Neural cell (in vitro differentiated cells): ENCODE measurements around the gene SENP8. TPM values are rescaled to one million over a fixed set of nuclear protein-coding genes. Genes with fewer than 3 reads are reported as not detected.

Experiments used
- H2AFZ ChIP-seq: fragments of 200-600, 300-800 bp; sonication (generic), shearing (Covaris generic); 2 replicates; pipeline ENCODE4 v1.6.0; 2014; ENCODE audit warnings: low read depth, mild to moderate bottlenecking, antibody characterized with exemption, low read length, moderate library complexity
- H3F3A ChIP-seq: fragments of 200-600 bp; shearing (Covaris generic); 2 replicates; pipeline ENCODE4 v1.6.1; 2016; ENCODE audit warnings: mild to moderate bottlenecking, moderate library complexity, mixed read lengths, antibody characterized with exemption, low read length; ENCODE audit not compliant: insufficient read depth, poor library complexity, severe bottlenecking
- H3K27ac ChIP-seq: fragments of 200-600, 300-800 bp; sonication (generic), shearing (Covaris generic); 2 replicates; pipeline ENCODE4 v1.5.1; 2014; ENCODE audit warnings: mild to moderate bottlenecking, low read length, moderate library complexity
- H3K27me3 ChIP-seq: fragments of 300-800, 200-600 bp; sonication (generic), shearing (Covaris generic); 2 replicates; pipeline ENCODE4 v1.6.0; 2014; ENCODE audit warnings: mild to moderate bottlenecking, low read depth, low read length, moderate library complexity; ENCODE audit not compliant: insufficient read depth
- H3K36me3 ChIP-seq: fragments of 300-800, 200-600 bp; sonication (generic), shearing (Covaris generic); 2 replicates; pipeline ENCODE4 v1.5.1; 2014; ENCODE audit warnings: mild to moderate bottlenecking, antibody characterized with exemption, low read length, moderate library complexity; ENCODE audit not compliant: insufficient read depth
- H3K4me2 ChIP-seq: fragments of 300-800, 200-600 bp; sonication (generic), shearing (Covaris generic); 2 replicates; pipeline ENCODE4 v1.6.0; 2014; ENCODE audit warnings: mild to moderate bottlenecking, low read length
- H3K4me3 ChIP-seq: fragments of 300-800, 200-600 bp; sonication (generic), shearing (Covaris generic); 2 replicates; pipeline ENCODE4 v1.5.1; 2014; ENCODE audit warnings: mild to moderate bottlenecking, low read length, moderate library complexity
- H3K79me2 ChIP-seq: fragments of 200-600 bp; shearing (Covaris generic); replicated peaks from 2 replicates; pipeline ENCODE4 v1.6.0; 2014; ENCODE audit warnings: mild to moderate bottlenecking, low read length, moderate library complexity; ENCODE audit not compliant: insufficient read depth
- H3K9ac ChIP-seq: fragments of 300-800, 200-600 bp; sonication (generic), shearing (Covaris generic); 2 replicates; pipeline ENCODE4 v1.6.1; 2016; ENCODE audit warnings: mild to moderate bottlenecking, low read length, mixed read lengths
- H3K9me2 ChIP-seq: fragments of 200-600 bp; shearing (Covaris generic); 2 replicates; pipeline ENCODE4 v1.6.1; 2016; ENCODE audit warnings: mild to moderate bottlenecking, low read length, mixed read lengths; ENCODE audit not compliant: insufficient read depth
- H3K9me3 ChIP-seq: fragments of 200-600, 300-800 bp; sonication (generic), shearing (Covaris generic); 2 replicates; pipeline ENCODE4 v1.6.1; 2016; ENCODE audit warnings: mild to moderate bottlenecking, mixed run types, low read length, moderate library complexity, mixed read lengths
- H4K20me1 ChIP-seq: fragments of 200-600 bp; shearing (Covaris generic); 2 replicates; pipeline ENCODE4 v1.6.1; 2016; ENCODE audit warnings: mild to moderate bottlenecking, mixed run types; ENCODE audit not compliant: insufficient read depth
- EP300 ChIP-seq: fragments of 450-650 bp; conservative IDR thresholded peaks from 2 replicates; pipeline ENCODE4 v1.6.1; 2014; ENCODE audit warnings: antibody characterized with exemption, mild to moderate bottlenecking, moderate library complexity; ENCODE audit not compliant: poor library complexity, severe bottlenecking
- EZH2 ChIP-seq: fragments of 200-600, 300-800 bp; shearing (Covaris generic), sonication (generic); IDR thresholded peaks from 2 replicates; pipeline ENCODE4 v1.6.1; 2014; ENCODE audit warnings: antibody characterized with exemption, low read length, borderline replicate concordance, mild to moderate bottlenecking; ENCODE audit not compliant: insufficient read depth, poor library complexity, severe bottlenecking
- MXI1 ChIP-seq: fragments of 450-650 bp; conservative IDR thresholded peaks from 2 replicates; pipeline ENCODE4 v1.6.1; 2014; ENCODE audit warnings: antibody characterized with exemption, mild to moderate bottlenecking; ENCODE audit not compliant: poor library complexity, severe bottlenecking
- POLR2AphosphoS5 ChIP-seq: IDR thresholded peaks from 2 replicates; pipeline ENCODE4 v1.6.1; 2012
- RAD21 ChIP-seq: fragments of 450-650 bp; conservative IDR thresholded peaks from 2 replicates; pipeline ENCODE4 v1.6.1; 2014; ENCODE audit warnings: antibody characterized with exemption, mild to moderate bottlenecking, moderate library complexity
- REST ChIP-seq: IDR thresholded peaks from 2 replicates; pipeline ENCODE4 v1.6.1; 2012; ENCODE audit warnings: borderline replicate concordance
- SMC3 ChIP-seq: fragments of 450-650 bp; conservative IDR thresholded peaks from 2 replicates; pipeline ENCODE4 v1.6.1; 2014; ENCODE audit warnings: antibody characterized with exemption, mild to moderate bottlenecking, moderate library complexity; ENCODE audit not compliant: poor library complexity
- TAF1 ChIP-seq: IDR thresholded peaks from 2 replicates; pipeline ENCODE4 v1.6.1; 2012; ENCODE audit warnings: low read depth
- polyA plus RNA-seq: library from polyadenylated mRNA; depleted of rRNA; stranded (reverse); fragments of >200 nt; gene quantifications from 2 replicates; pipeline ENCODE4 v1.2.3, GENCODE V29; 2014
- TF ChIP-seq, protein P1 (sequence below): fragments of 450-650 bp; IDR thresholded peaks from 2 replicates; pipeline ENCODE4 v1.5.1; 2014; ENCODE audit warnings: antibody characterized with exemption, mild to moderate bottlenecking, moderate library complexity; ENCODE audit not compliant: poor library complexity, severe bottlenecking

The SENP8 gene
- polyA plus RNA-seq, 1 donor from 2014 or later: 3.2 TPM

DNA sequence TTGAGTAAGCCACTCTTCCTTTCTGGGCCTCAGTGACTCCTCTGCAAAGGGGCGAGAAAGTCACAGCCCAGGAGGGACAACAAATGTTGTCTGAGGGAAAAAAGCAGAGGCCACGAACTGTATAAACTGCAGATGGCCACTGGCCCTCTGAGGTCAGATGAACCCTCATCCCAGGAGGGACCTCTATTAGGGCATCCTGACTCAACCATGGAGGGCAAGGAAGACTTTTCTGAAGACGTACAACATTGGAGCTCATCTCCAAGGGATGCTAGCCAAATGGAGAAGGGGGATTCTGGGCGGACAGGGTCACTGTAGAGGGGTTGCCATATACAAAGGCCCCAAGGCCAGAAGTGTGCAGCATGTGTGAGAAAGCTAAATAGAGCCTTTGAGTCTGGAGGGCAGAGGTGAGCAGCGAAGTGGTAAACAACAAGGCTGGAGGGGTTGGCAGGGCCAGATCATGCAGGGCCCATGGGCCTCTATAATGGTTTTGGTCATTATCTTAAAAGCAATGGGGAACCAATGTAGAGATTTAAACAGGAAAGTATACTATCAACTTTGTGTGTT, 62.6 kb downstream of the SENP8 start (continued):
- TF ChIP-seq EZH2 (no peak), POLR2AphosphoS5 (no peak), MXI1 (no peak), SMC3 (no peak)

- Histone ChIP-seq H3K9ac (no peak overlapping the region), H3K27ac (no peak overlapping the region), H3F3A (no peaks in the 10 kb centered on the region), H3K79me2 (no peaks in the 10 kb centered on the region), H3K4me2 (no peak overlapping the region), H3K4me3 (no peak overlapping the region), H4K20me1 (no peaks in the 10 kb centered on the region), H3K9me3 (no peaks in the 10 kb centered on the region), H3K36me3 (no peaks in the 10 kb centered on the region), H2AFZ (no peak overlapping the region), H3K9me2 (no peaks in the 10 kb centered on the region), H3K27me3 (peaks cover 16% of the 10 kb centered on the region)
- TF ChIP-seq SMC3: no peak
- no peak for TF ChIP-seq POLR2AphosphoS5
- no peak for TF ChIP-seq EP300
Observed at GRCh38 chr15:72182244-72182643, 64.0 kb downstream of the SENP8 start.

- H3K27ac ChIP-seq: no peak overlapping the region
- H3K9ac ChIP-seq: no peak overlapping the region
- H3F3A ChIP-seq: no peaks in the 10 kb centered on the region
- H4K20me1 ChIP-seq: no peaks in the 10 kb centered on the region
- H3K36me3 ChIP-seq: no peaks in the 10 kb centered on the region
- no peak overlapping the region for H3K4me3 ChIP-seq
- H3K9me3 ChIP-seq: no peaks in the 10 kb centered on the region
- TF ChIP-seq TAF1 (no peak), SMC3 (no peak)
- no peak overlapping the region for H2AFZ ChIP-seq
- no peaks in the 10 kb centered on the region for H3K79me2 ChIP-seq
- H3K4me2 ChIP-seq: no peak overlapping the region
- peaks cover 16% of the 10 kb centered on the region for H3K27me3 ChIP-seq
- no peaks in the 10 kb centered on the region for H3K9me2 ChIP-seq
Observed at GRCh38 chr15:72182673-72183072, 64.5 kb downstream of the SENP8 start.

- no peak overlapping the region for H2AFZ ChIP-seq
- H3F3A ChIP-seq: no peaks in the 10 kb centered on the region
- no peak overlapping the region for H3K4me3 ChIP-seq
- H3K9ac ChIP-seq: no peak overlapping the region
- H3K9me2 ChIP-seq: no peaks in the 10 kb centered on the region
- H3K27me3 ChIP-seq: peaks cover 16% of the 10 kb centered on the region
- H3K79me2 ChIP-seq: no peaks in the 10 kb centered on the region
- TF ChIP-seq SMC3 (no peak), TAF1 (no peak), MXI1 (no peak), POLR2AphosphoS5 (no peak), EZH2 (no peak), REST (no peak), RAD21 (no peak), EP300 (no peak)
- TF ChIP-seq, protein P1, sequence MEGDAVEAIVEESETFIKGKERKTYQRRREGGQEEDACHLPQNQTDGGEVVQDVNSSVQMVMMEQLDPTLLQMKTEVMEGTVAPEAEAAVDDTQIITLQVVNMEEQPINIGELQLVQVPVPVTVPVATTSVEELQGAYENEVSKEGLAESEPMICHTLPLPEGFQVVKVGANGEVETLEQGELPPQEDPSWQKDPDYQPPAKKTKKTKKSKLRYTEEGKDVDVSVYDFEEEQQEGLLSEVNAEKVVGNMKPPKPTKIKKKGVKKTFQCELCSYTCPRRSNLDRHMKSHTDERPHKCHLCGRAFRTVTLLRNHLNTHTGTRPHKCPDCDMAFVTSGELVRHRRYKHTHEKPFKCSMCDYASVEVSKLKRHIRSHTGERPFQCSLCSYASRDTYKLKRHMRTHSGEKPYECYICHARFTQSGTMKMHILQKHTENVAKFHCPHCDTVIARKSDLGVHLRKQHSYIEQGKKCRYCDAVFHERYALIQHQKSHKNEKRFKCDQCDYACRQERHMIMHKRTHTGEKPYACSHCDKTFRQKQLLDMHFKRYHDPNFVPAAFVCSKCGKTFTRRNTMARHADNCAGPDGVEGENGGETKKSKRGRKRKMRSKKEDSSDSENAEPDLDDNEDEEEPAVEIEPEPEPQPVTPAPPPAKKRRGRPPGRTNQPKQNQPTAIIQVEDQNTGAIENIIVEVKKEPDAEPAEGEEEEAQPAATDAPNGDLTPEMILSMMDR: no peak
- no peaks in the 10 kb centered on the region for H3K9me3 ChIP-seq
- H4K20me1 ChIP-seq: no peaks in the 10 kb centered on the region
- no peaks in the 10 kb centered on the region for H3K36me3 ChIP-seq
- H3K4me2 ChIP-seq: no peak overlapping the region
- no peak overlapping the region for H3K27ac ChIP-seq
Observed at GRCh38 chr15:72183781-72184164, 65.6 kb downstream of the SENP8 start.
